Measurements from ENCODE around the gene CNRIP1.
"Not testable (repeated sequence)": the region's sequence is repeated elsewhere in the genome, so short reads cannot be mapped to it uniquely, and the experiment has no call there.

DNA sequence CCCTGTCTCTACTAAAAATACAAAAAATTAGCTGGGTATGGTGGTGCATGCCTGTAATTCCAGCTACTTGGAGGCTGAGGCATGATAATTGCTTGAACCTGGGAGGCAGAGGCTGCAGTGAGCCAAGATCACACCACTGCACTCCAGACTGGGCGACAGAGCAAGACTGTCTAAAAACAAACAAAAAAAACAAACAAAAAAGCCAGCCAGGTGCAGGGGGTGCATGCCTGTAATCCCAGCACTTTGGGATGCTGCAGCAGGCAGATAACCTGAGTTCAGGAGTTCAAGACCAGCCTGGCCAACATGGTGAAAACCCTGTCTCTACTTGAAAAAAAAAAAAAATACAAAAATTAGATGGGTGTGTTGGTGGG is 15.9 kb downstream of the CNRIP1 start:
- not testable (repeated sequence) for TF ChIP-seq RAD21 (conservative IDR thresholded peaks at IDR 0.05 in 1 of 2, IDR thresholded peaks at IDR 0.05 in 1 of 2); POLR2A (IDR thresholded peaks at IDR 0.05; ENCODE audit: low read length); RFX5 (IDR thresholded peaks at IDR 0.05); EHMT2 (IDR thresholded peaks at IDR 0.05; ENCODE audit: low read depth); KDM1A (IDR thresholded peaks at IDR 0.05; ENCODE audit: low read depth); MAZ (IDR thresholded peaks at IDR 0.05; ENCODE audit: borderline replicate concordance, low read depth, low read length); USF2 (IDR thresholded peaks at IDR 0.05); MAX (IDR thresholded peaks at IDR 0.05); NFE2L2 (conservative IDR thresholded peaks at IDR 0.05; ENCODE audit: low read length); HDAC2 (IDR thresholded peaks at IDR 0.05)
- TF ChIP-seq, protein P1, sequence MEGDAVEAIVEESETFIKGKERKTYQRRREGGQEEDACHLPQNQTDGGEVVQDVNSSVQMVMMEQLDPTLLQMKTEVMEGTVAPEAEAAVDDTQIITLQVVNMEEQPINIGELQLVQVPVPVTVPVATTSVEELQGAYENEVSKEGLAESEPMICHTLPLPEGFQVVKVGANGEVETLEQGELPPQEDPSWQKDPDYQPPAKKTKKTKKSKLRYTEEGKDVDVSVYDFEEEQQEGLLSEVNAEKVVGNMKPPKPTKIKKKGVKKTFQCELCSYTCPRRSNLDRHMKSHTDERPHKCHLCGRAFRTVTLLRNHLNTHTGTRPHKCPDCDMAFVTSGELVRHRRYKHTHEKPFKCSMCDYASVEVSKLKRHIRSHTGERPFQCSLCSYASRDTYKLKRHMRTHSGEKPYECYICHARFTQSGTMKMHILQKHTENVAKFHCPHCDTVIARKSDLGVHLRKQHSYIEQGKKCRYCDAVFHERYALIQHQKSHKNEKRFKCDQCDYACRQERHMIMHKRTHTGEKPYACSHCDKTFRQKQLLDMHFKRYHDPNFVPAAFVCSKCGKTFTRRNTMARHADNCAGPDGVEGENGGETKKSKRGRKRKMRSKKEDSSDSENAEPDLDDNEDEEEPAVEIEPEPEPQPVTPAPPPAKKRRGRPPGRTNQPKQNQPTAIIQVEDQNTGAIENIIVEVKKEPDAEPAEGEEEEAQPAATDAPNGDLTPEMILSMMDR (IDR thresholded peaks at IDR 0.05) = not testable (repeated sequence)
- TF ChIP-seq, protein P2, sequence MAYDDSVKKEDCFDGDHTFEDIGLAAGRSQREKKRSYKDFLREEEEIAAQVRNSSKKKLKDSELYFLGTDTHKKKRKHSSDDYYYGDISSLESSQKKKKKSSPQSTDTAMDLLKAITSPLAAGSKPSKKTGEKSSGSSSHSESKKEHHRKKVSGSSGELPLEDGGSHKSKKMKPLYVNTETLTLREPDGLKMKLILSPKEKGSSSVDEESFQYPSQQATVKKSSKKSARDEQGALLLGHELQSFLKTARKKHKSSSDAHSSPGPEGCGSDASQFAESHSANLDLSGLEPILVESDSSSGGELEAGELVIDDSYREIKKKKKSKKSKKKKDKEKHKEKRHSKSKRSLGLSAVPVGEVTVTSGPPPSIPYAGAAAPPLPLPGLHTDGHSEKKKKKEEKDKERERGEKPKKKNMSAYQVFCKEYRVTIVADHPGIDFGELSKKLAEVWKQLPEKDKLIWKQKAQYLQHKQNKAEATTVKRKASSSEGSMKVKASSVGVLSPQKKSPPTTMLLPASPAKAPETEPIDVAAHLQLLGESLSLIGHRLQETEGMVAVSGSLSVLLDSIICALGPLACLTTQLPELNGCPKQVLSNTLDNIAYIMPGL (CRISPR knock-in tag; IDR thresholded peaks at IDR 0.05; ENCODE audit: borderline replicate concordance) = not testable (repeated sequence)

Measured in A549 (cell line).